Bronchial epithelial cell (primary cell): Measurements from ENCODE around the gene SRD5A1. TPM values are rescaled to one million over a fixed set of nuclear protein-coding genes. Genes with fewer than 3 reads are reported as not detected.

Source experiments
- DNase-seq: peaks from one replicate; pipeline ENCODE4 v3.0.0-alpha.2; 2010; ENCODE audit warnings: low read depth
- FAIRE-seq: peaks from 2 replicates; lab custom pipeline; 2011; peaks lifted over from hg19 to GRCh38; lab: Jason Lieb, UNC
- H3K27me3 ChIP-seq: 2 replicates; pipeline ENCODE4 v1.5.1; 2011; ENCODE audit warnings: low read length; ENCODE audit not compliant: control insufficient read depth, insufficient read depth
- H3K36me3 ChIP-seq: 2 replicates; pipeline ENCODE4 v1.5.1; 2011; ENCODE audit warnings: low read length; ENCODE audit not compliant: control insufficient read depth, insufficient read depth
- H3K4me3 ChIP-seq: 2 replicates; pipeline ENCODE4 v1.5.1; 2011; ENCODE audit warnings: mild to moderate bottlenecking, low read depth, low read length, control low read depth
- total RNA-seq: library from RNA; depleted of rRNA; stranded (reverse); fragments of >200 nt; gene quantifications from 2 replicates; pipeline ENCODE4 v1.2.1, GENCODE V29; 2014
- TF ChIP-seq, protein P1 (sequence below): IDR thresholded peaks from 2 replicates; pipeline ENCODE4 v1.5.1; 2011; ENCODE audit warnings: mild to moderate bottlenecking, moderate library complexity, low read length, control low read depth, inconsistent platforms; ENCODE audit not compliant: insufficient read depth, severe bottlenecking

SRD5A1 gene
- total RNA-seq, 1 donor from 2014 or later: 24.0 TPM

DNA sequence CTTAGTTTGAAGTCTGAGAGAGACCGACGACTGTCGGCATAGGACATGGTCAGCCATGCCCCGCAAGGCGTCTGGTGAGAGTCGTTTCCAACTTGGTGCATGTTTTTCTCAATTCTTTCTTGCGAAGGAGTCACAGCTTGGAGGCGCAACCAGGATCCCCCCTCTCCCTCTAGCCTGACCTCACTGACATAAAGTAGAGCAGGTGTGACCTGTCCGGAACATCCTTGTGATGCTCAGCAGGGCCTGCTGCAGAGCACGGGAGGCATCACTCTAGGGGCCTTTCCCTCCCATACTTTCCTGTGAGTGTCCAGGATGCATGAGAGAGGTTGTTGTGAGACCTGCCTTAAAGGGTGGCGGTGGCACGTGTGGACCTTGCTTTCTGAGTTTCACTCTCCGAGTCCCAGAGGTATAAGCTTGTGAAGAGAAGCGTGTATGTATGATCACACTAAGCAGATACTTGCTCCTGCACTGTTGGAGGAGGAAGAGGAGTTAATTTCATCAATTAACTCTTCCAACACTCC is 85.0 kb downstream of the SRD5A1 start:
- H3K27me3 ChIP-seq: no peaks in the 10 kb centered on the region
- peaks cover 5% of the 10 kb centered on the region for H3K36me3 ChIP-seq
- DNase-seq (no peak), FAIRE-seq (no peak)
- TF ChIP-seq, protein P1, sequence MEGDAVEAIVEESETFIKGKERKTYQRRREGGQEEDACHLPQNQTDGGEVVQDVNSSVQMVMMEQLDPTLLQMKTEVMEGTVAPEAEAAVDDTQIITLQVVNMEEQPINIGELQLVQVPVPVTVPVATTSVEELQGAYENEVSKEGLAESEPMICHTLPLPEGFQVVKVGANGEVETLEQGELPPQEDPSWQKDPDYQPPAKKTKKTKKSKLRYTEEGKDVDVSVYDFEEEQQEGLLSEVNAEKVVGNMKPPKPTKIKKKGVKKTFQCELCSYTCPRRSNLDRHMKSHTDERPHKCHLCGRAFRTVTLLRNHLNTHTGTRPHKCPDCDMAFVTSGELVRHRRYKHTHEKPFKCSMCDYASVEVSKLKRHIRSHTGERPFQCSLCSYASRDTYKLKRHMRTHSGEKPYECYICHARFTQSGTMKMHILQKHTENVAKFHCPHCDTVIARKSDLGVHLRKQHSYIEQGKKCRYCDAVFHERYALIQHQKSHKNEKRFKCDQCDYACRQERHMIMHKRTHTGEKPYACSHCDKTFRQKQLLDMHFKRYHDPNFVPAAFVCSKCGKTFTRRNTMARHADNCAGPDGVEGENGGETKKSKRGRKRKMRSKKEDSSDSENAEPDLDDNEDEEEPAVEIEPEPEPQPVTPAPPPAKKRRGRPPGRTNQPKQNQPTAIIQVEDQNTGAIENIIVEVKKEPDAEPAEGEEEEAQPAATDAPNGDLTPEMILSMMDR: no peak
- no peak overlapping the region for H3K4me3 ChIP-seq

DNA sequence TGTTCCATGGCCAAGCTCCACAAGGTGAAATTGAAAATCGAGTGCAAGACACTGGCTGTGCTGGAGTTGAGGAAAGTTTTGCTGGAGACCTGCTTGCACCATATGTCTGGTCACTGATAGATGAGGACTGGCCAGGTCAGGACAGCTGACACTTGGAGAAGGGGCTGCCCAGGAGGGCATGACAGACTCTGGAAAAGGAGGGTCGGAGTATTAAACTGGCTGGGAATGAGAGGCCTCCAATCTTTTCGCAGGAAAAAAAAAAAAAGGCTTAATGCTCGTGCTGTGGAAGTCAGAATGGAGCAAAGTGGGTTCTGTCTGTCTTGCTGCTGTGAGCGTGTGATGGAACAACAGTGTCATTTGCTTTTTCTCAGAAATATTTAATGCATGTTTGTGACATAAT is 85.5 kb downstream of the SRD5A1 start:
- Histone ChIP-seq H3K36me3 (peaks cover 7% of the 10 kb centered on the region), H3K4me3 (no peak overlapping the region), H3K27me3 (no peaks in the 10 kb centered on the region)
- FAIRE-seq: no peak
- TF ChIP-seq, protein P1: no peak
- no peak for DNase-seq

DNA sequence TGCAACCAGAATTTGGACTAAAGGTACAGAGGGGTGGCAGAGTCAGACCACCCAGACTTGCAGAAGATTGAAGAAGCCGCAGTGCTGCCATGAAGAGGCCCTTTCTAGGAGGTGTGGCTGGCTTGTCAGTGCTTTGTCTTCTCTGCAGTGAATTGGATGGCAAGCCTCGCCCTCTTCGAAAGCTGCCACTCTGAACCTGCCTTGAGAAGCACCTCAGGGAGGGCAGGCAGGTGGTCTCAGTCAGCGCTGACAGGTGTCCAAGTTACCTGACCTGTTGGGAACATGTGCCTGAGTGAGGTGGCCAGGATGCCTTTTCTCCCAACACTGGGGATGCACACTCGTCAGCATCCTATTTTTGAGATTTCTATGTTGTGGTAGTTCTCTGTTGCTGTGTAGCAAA is 86.2 kb downstream of the SRD5A1 start:
- Histone ChIP-seq H3K4me3 (no peak overlapping the region), H3K27me3 (no peaks in the 10 kb centered on the region), H3K36me3 (peaks cover 7% of the 10 kb centered on the region)
- FAIRE-seq (no peak), DNase-seq (no peak)
- TF ChIP-seq, protein P1: no peak

DNA sequence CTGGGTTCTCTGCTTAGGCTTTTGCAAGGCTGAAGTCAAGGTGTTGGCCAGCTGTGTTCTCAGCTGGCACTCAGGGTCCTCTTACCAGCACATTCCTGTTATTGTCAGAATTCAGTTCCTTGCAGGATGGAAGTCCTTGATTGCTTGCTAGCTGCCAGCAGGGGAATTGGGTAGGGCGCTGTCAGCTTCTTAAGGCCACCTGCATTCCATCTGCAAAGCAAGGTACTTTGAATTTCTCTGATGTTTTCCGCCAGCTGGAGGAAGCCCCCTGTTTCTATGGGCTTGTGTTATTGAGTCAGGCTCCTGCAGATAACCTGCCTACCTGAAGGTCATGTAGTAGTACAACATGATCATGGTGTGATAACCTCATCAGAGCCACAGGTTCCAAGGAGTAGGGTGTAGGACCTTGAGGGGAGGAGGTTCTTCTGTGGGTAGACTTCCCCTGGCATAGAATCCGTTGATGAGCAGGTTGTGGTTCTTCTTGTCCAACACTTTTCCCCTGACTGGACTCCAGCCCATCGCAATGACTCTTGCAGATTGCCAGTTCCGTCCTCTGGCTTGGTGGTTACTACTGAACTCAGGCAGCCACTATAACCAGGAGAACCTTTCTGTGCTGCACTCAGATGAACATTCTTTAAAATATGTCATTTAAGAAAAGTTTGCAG is 86.8 kb downstream of the SRD5A1 start:
- no peak overlapping the region for H3K4me3 ChIP-seq
- peaks cover 8% of the 10 kb centered on the region for H3K36me3 ChIP-seq
- DNase-seq (no peak), FAIRE-seq (no peak)
- TF ChIP-seq, protein P1: no peak
- H3K27me3 ChIP-seq: no peaks in the 10 kb centered on the region

DNA sequence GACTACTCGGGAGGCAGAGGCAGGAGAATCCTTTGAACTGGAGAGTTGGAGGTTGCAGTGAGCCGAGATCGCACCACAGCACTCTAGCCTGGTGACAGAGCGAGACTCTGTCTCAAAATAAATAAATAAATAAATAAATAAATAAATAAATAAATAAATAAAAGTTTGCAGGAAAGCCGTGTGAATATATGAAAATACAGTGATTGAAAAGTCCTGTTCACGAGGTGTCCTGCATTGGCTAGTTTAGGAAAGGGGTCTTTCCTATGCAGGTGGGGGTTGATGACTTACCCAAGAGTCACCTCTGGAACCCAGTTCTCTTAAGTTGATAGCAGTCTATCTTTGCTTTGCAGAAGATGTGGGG is 87.3 kb downstream of the SRD5A1 start:
- H3K27me3 ChIP-seq: no peaks in the 10 kb centered on the region
- TF ChIP-seq, protein P1: no peak
- H3K4me3 ChIP-seq: no peak overlapping the region
- DNase-seq: no peak
- no peak for FAIRE-seq
- peaks cover 10% of the 10 kb centered on the region for H3K36me3 ChIP-seq

DNA sequence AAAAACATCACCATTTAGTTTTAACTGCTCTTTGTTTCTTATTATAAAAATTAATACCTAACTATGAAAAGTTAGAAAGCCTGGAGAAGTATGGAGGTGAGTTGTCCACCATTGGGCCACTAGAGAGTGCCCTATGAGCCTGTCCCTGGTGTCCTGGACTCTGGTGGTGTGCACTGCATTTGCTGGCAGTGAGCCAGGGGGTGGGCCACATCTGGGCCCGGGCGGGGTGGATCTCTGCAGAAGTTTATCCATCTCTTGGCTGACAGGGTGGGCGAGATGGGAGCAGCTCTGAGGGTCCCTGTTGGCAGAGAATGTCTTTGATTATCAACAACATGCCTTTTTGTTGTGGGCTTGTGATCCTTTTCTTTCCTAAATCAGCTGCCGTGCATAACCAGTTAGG is 88.2 kb downstream of the SRD5A1 start:
- DNase-seq (no peak), FAIRE-seq (no peak)
- no peaks in the 10 kb centered on the region for H3K27me3 ChIP-seq
- no peak overlapping the region for H3K4me3 ChIP-seq
- H3K36me3 ChIP-seq: peaks cover 12% of the 10 kb centered on the region
- TF ChIP-seq, protein P1: no peak
